Hepatocyte (in vitro differentiated cells): ENCODE measurements around the gene SP100.

Experiments used
- CTCF ChIP-seq: fragments of 200-600 bp; sonication (generic); IDR thresholded peaks from 2 replicates; pipeline ENCODE4 v1.5.1; 2016; ENCODE audit warnings: antibody characterized with exemption, mild to moderate bottlenecking; ENCODE audit not compliant: poor library complexity
- EZH2 ChIP-seq: fragments of 200-600 bp; sonication (generic); IDR thresholded peaks from 2 replicates; pipeline ENCODE4 v1.6.1; 2016; ENCODE audit warnings: antibody characterized with exemption, mild to moderate bottlenecking, borderline replicate concordance

DNA sequence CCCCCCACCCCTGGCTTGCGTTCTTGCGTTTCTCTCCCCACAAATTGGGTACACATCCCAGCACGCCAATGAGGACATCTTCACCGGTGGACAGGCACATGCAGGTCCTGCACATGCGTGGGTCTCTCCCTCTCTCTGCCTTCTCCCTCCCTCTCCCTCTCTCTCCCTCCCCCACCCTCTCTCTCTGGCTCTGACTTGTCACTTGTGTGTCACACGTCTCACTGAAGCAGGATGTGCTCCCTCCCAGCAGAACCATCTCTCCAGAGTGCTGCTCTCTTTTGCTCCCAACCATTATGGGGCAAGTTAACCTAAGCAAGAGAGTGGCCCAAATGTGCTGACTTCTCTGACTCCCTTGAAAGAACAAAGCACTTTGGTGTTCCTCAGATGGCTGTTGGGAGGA is 175.8 kb downstream of the SP100 start:
- TF ChIP-seq CTCF = no peak
- no peak for TF ChIP-seq EZH2
